T-cell (primary cell): ENCODE data around the gene SLC38A2. TPM values are rescaled to one million over a fixed set of nuclear protein-coding genes. Genes with fewer than 3 reads are reported as not detected.
A peak's percentile ranks its signal among the peaks of the same experiment; 100 is the strongest.

ENCODE experiments used
- ATAC-seq, 4 experiments: fragments of 200-7000 bp in 3 of 4; fragments of 150-1000 bp in 1 of 4; cut with Tn5 transposase; replicated peaks in 1 of 4; 1 replicate in 3 of 4; 2 replicates in 1 of 4; pipeline ENCODE4 v1.10.0; 2021; ENCODE audit warnings: moderate library complexity in 3 of 4, mild to moderate bottlenecking in 2 of 4, moderate number of reproducible peaks in 1 of 4
- CTCF ChIA-PET, 2 donors: fragments of 300-600 bp; sonication (Branson Sonifier 250); formaldehyde crosslinking; loops; one replicate each; lab custom pipeline; 2022; ENCODE audit warnings: antibody characterized with exemption in 2 of 2; lab: Charles Lee
- POLR2A ChIA-PET, 2 donors: fragments of 300-600 bp; sonication (Branson Sonifier 250); formaldehyde crosslinking; loops; one replicate each; lab custom pipeline; 2022; ENCODE audit warnings: antibody characterized with exemption in 2 of 2; lab: Charles Lee
- DNase-seq, 35 experiments: peaks; one replicate each; pipeline versions ENCODE4 v3.0.0 to v3.0.0-alpha.2; 2013 to 2023
- H3K27ac ChIP-seq: one replicate; pipeline ENCODE4 v1.5.1; 2013; ENCODE audit warnings: low read length
- H3K27me3 ChIP-seq, 2 experiments: replicated peaks in 1 of 2; 1 replicate in 1 of 2; 2 replicates in 1 of 2; pipeline versions ENCODE4 v1.6.1 to v1.7.0; 2013; ENCODE audit warnings: low read length in 1 of 2, mixed read lengths in 1 of 2; ENCODE audit not compliant: control insufficient read depth in 2 of 2, insufficient read depth in 2 of 2; ENCODE audit errors: extremely low read depth in 1 of 2
- H3K36me3 ChIP-seq, 2 donors: 1 replicate in 1 of 2; 2 replicates in 1 of 2; pipeline versions ENCODE4 v1.6.1 to v1.7.0; 2013; ENCODE audit warnings: low read length in 1 of 2; ENCODE audit not compliant: control insufficient read depth in 2 of 2, insufficient read depth in 1 of 2; ENCODE audit errors: extremely low read depth in 1 of 2
- H3K4me1 ChIP-seq, 2 experiments: 1 replicate in 1 of 2; 2 replicates in 1 of 2; pipeline versions ENCODE4 v1.6.1 to v1.7.0; 2013; ENCODE audit warnings: low read length in 2 of 2, mixed read lengths in 1 of 2; ENCODE audit not compliant: insufficient read depth in 2 of 2, control insufficient read depth in 1 of 2; ENCODE audit errors: extremely low read depth in 1 of 2
- H3K4me3 ChIP-seq, 2 donors: 1 replicate in 1 of 2; 2 replicates in 1 of 2; pipeline versions ENCODE4 v1.5.1 to v1.7.0; 2013; ENCODE audit warnings: mild to moderate bottlenecking in 2 of 2, low read length in 1 of 2, moderate library complexity in 1 of 2; ENCODE audit not compliant: control insufficient read depth in 1 of 2; ENCODE audit errors: extremely low read depth in 1 of 2
- H3K9me3 ChIP-seq: 2 replicates; pipeline ENCODE4 v1.7.0; 2013
- H3K27ac Mint-ChIP-seq, 2 donors: one replicate each; pipeline ENCODE4 v1.8.0; 2020 to 2021; ENCODE audit warnings: mild to moderate bottlenecking in 2 of 2, mixed read lengths in 2 of 2
- H3K27me3 Mint-ChIP-seq, 2 donors: one replicate each; pipeline ENCODE4 v1.8.0; 2021 to 2022; ENCODE audit warnings: mixed read lengths in 2 of 2
- H3K36me3 Mint-ChIP-seq: one replicate; pipeline ENCODE4 v1.8.0; 2021; ENCODE audit warnings: mixed read lengths
- H3K4me1 Mint-ChIP-seq, 3 donors: one replicate each; pipeline ENCODE4 v1.8.0; 2020 to 2022; ENCODE audit warnings: mixed read lengths in 3 of 3, mild to moderate bottlenecking in 1 of 3
- H3K4me3 Mint-ChIP-seq, 3 donors: one replicate each; pipeline ENCODE4 v1.8.0; 2020 to 2022; ENCODE audit warnings: mild to moderate bottlenecking in 3 of 3, mixed read lengths in 3 of 3, moderate library complexity in 3 of 3
- H3K9me3 Mint-ChIP-seq, 3 donors: one replicate each; pipeline ENCODE4 v1.8.0; 2020 to 2022; ENCODE audit warnings: mixed read lengths in 3 of 3
- WGBS: methylation state at CpG from one replicate; pipeline ENCODE4 v1.1.5; 2013; ENCODE audit warnings: missing lambda C conversion rate; ENCODE audit not compliant: insufficient coverage; 5-methylcytosine and 5-hydroxymethylcytosine counted together
- total RNA-seq, 35 experiments: library from RNA in 6 of 35; stranded (reverse) in 6 of 35; fragments of 120-200 nt in 1 of 35; gene quantifications; one replicate each; pipeline versions ENCODE4 v1.2.1 to v1.2.4 and lab custom pipeline; 2013 to 2026

Gene SLC38A2
- 100 to 1,000 TPM; 165 to 265 (median 217) TPM for total RNA-seq
- 172 TPM for total RNA-seq (2013)
- 248 to 822 (median 458) reads per million in 29 experiments for total RNA-seq (lab: John Stamatoyannopoulos, UW)

DNA sequence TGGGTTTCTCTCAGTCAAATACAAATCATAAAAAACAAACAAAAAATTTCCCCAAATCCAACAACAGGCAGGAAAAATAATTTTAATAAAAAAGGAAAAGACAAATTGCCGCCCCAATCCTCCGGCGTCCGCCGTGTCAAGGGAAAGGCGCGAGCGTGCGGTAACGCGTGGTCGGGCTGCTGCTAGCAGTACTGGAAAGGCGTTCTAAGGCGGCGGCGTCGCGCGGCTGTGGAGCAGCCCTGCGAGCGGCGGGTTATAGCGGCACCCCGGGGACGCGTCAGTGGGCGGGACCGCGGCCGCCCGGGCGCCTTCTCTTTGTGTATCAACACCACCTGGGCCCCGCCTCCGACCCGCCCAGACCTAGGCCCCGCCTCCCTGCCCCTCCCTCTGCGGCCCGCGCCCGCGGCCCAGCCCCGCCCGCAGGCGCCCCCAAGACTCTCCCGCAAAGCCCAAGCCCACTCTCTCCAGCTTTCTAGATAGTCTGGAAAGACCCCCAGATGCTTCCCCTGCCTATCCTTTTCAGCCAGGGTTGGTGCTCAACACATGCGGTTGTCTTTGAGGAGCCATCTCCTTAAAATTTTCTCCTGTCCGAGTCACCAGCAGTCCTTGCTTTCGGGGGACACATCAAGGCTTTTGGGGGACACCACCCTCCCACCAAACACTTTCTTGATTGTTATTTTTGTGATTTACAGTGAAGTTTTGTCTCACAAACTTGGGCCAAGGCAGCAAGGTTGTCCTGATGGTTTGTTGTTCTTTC is at the start of gene SLC38A2:
Gene SLC38A2, minus strand, starts transcription at position 230 of the 757 bp plus-strand sequence. CDS start 1,480 bp downstream, outside the sequence.
- WGBS = 0% methylated on average over 45 of the region's 48 CpGs
- CTCF ChIA-PET = interaction anchor here in 1 of 2 donors (1.3 kb wide), 1 partner anchor 11 kb away, joined by 3 read pairs; no protein-coding TSS in a partner anchor
- H3K27me3 Mint-ChIP-seq = no peaks in the 10 kb centered on the region
- POLR2A ChIA-PET = interaction anchor here (0.5 to 0.7 kb wide), 3 partner anchors 11 to 102 kb away, joined by 5 to 8 read pairs (median 6); no protein-coding TSS in a partner anchor
- H3K27ac Mint-ChIP-seq = peak within 1 kb of the TSS; percentile 97 to 99
- Histone ChIP-seq H3K36me3 (peaks cover under 1 to 28% of the 10 kb centered on the region in 2 donors), H3K9me3 (no peaks in the 10 kb centered on the region), H3K27ac (peak within 1 kb of the TSS; percentile 83), H3K4me1 (peaks cover 23 to 36% of the 10 kb centered on the region in 2 experiments), H3K4me3 (peak within 1 kb of the TSS; percentile 93 to 98), H3K27me3 (no peaks in the 10 kb centered on the region)
- H3K4me3 Mint-ChIP-seq = peak within 1 kb of the TSS; percentile 98 to 99 (median 98)
- H3K36me3 Mint-ChIP-seq = peaks cover 32% of the 10 kb centered on the region
- H3K9me3 Mint-ChIP-seq = no peaks in the 10 kb centered on the region
- DNase-seq (peak; percentile 94 to 98 (median 96)), ATAC-seq (peak; percentile 83 to 90 (median 83))
- peaks cover 47 to 63% (median 52%) of the 10 kb centered on the region in 3 donors for H3K4me1 Mint-ChIP-seq

DNA sequence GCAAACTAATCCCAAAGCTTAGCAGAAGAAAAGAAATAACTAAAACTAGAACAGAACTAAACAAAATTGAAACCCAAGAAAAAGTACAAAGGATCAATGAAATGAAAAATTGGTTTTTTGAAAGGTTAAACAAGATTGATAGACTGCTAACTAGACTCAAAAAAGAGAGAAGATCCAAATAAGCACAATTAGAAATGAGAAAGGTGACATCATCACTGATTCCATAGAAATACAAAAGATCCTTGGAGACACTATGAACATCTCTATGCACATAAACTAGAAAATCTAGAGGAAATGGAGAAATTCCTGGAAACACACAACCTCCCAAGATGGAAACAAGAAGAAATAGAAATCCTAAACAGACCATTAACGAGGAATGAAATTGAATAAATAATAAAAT is 47.1 kb upstream of the SLC38A2 start:
- Histone ChIP-seq H3K9me3 (no peaks in the 10 kb centered on the region), H3K27me3 (no peaks in the 10 kb centered on the region), H3K4me3 (no peak overlapping the region), H3K4me1 (no peaks in the 10 kb centered on the region), H3K27ac (no peak overlapping the region), H3K36me3 (no peaks in the 10 kb centered on the region)
- DNase-seq (no peak), ATAC-seq (no peak)
- H3K4me3 Mint-ChIP-seq = no peak overlapping the region
- H3K27ac Mint-ChIP-seq = no peak overlapping the region
- no peaks in the 10 kb centered on the region for H3K4me1 Mint-ChIP-seq
- ChIA-PET CTCF (no interaction called here), POLR2A (no interaction called here)
- peaks cover 22% of the 10 kb centered on the region for H3K36me3 Mint-ChIP-seq
- H3K9me3 Mint-ChIP-seq = peaks cover 4 to 14% (median 5%) of the 10 kb centered on the region in 3 donors
- no CpG with 5 or more reads among the region's 1 CpG for WGBS
- H3K27me3 Mint-ChIP-seq = no peaks in the 10 kb centered on the region

DNA sequence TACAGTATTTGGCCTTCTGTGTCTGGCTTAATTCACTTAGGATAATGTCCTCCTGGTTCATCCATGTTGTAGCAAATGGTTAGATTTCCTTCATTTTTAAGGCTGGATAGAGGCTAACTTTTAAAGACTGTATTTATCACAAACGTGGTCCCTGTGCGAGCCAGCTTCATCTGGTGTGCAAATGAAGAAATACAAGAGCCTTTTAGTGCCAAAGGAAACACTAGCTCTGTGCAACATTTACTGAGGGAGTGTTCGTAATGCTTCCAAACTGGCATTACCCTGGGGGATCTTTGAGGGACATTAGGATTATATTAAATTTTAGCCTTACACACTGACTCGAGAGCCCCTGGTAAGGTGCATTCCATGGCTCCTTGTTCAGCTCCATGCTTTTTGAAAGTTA is 43.0 kb upstream of the SLC38A2 start:
- ChIA-PET CTCF (no interaction called here), POLR2A (no interaction called here)

DNA sequence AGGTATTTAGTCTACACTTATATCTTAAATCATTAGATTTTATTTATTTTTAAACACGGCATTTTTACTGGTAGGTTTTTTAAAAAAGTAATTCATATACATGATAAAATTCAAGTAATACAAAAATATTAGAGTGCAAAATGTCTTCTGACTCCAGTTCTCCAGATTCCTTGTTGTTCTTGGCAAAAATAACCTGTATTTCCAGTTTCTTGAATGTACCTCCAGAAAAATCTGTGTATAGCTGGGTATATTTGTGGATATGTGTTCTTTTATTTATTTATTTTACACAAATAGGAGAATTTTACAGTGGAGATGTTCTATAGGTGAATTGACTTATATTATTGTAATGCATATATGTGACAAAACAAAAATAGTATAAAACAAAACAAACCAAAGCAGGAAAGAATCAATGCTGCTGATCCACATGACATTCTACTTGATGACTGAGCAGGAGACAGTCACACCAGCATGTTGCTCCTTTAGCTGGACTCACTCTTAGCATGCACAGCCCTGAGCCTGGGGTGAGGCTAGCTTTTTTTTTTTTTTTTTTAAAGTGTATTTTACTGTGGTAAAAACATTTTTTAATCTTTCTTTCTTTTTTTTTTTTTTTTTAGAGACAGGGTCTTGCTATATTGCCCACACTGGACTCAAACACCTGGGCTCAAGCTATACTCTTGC is 42.2 kb upstream of the SLC38A2 start:
- H3K4me1 ChIP-seq = no peaks in the 10 kb centered on the region
- no peaks in the 10 kb centered on the region for H3K27me3 ChIP-seq
- H3K4me1 Mint-ChIP-seq = no peaks in the 10 kb centered on the region
- H3K27ac ChIP-seq = no peak overlapping the region
- no CpG with 5 or more reads among the region's 1 CpG for WGBS
- H3K36me3 Mint-ChIP-seq = peaks cover 10% of the 10 kb centered on the region
- CTCF ChIA-PET = interaction anchor here (0.6 kb wide), 3 partner anchors 93 to 218 kb away, joined by 3 to 6 read pairs (median 3); no protein-coding TSS in a partner anchor
- no peak overlapping the region for H3K4me3 Mint-ChIP-seq
- DNase-seq = no peak
- H3K4me3 ChIP-seq = no peak overlapping the region
- H3K9me3 Mint-ChIP-seq = peaks cover 0 to 3% (median under 1%) of the 10 kb centered on the region in 3 donors
- H3K27me3 Mint-ChIP-seq = no peaks in the 10 kb centered on the region
- no peaks in the 10 kb centered on the region for H3K9me3 ChIP-seq
- ATAC-seq = no peak
- no peak overlapping the region for H3K27ac Mint-ChIP-seq
- POLR2A ChIA-PET = interaction anchor here in 1 of 2 donors (0.5 to 0.6 kb wide), 3 partner anchors 12 to 399 kb away, joined by 4 read pairs; no protein-coding TSS in a partner anchor
- H3K36me3 ChIP-seq = no peaks in the 10 kb centered on the region

More for the DNA sequence above, 43.0 kb upstream of the SLC38A2 start:
- Histone ChIP-seq H3K4me3 (no peak overlapping the region), H3K27me3 (no peaks in the 10 kb centered on the region), H3K4me1 (no peaks in the 10 kb centered on the region), H3K9me3 (no peaks in the 10 kb centered on the region), H3K27ac (no peak overlapping the region), H3K36me3 (no peaks in the 10 kb centered on the region)
- WGBS = 70% methylated on average over 2 of the region's 4 CpGs
- Mint-ChIP-seq H3K4me1 (no peaks in the 10 kb centered on the region), H3K27me3 (no peaks in the 10 kb centered on the region), H3K36me3 (peaks cover 10% of the 10 kb centered on the region), H3K27ac (no peak overlapping the region), H3K4me3 (no peak overlapping the region), H3K9me3 (peaks cover 0 to 9% (median 5%) of the 10 kb centered on the region in 3 donors)
- DNase-seq (no peak), ATAC-seq (no peak)

DNA sequence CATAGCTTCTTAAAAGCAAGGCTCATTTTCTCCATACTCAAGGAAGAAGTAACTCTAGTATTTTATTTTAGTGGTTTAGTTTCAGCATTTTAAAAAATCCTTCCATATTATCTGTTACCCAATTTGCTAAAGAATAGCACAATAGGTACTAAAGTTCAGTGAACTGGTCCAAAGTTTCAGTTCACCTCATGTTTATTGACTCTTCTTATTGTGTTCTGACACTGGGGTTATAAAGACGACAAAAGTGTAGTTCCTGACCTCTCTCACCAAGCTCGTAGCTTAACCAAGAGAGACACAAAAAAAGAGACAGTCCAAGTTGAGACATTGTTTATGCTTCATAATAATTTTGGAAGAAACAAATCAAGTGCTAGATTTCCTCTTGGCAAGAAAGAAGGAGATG is 40.8 kb upstream of the SLC38A2 start:
- ATAC-seq (no peak), DNase-seq (no peak)
- no peaks in the 10 kb centered on the region for H3K4me1 Mint-ChIP-seq
- Histone ChIP-seq H3K36me3 (no peaks in the 10 kb centered on the region), H3K4me1 (no peaks in the 10 kb centered on the region), H3K9me3 (no peaks in the 10 kb centered on the region), H3K27me3 (no peaks in the 10 kb centered on the region), H3K27ac (no peak overlapping the region), H3K4me3 (no peak overlapping the region)
- POLR2A ChIA-PET = interaction anchor here (0.6 to 0.7 kb wide), 2 partner anchors 22 to 715 kb away, joined by 3 to 7 read pairs; no protein-coding TSS in a partner anchor
- CTCF ChIA-PET = interaction anchor here in 1 of 2 donors (0.7 kb wide), 1 partner anchor 270 kb away, joined by 3 read pairs; no protein-coding TSS in a partner anchor
- peaks cover 10% of the 10 kb centered on the region for H3K36me3 Mint-ChIP-seq
- H3K4me3 Mint-ChIP-seq = no peak overlapping the region
- no peaks in the 10 kb centered on the region for H3K27me3 Mint-ChIP-seq
- no CpG with 5 or more reads among the region's 2 CpGs for WGBS
- no peak overlapping the region for H3K27ac Mint-ChIP-seq
- H3K9me3 Mint-ChIP-seq = no peaks in the 10 kb centered on the region

DNA sequence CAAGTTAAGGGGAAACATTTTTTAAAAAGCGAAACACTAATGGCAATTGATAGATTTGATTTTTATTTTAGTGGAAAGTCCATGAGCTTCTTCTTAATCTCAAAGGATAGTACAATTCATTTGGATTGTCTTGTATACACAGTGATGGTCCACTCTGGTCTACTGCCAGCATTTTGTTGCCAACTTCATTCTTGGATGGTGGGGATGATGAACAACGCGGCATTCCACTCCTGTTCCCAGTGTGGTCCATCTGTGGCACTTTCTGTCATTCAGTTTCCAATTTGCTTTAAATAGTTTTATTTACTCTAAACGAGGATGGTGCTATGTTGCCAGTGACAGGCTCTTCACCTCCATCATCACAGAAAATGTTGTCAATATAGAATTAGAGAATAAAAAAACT is 40.3 kb upstream of the SLC38A2 start:
- Mint-ChIP-seq H3K9me3 (no peaks in the 10 kb centered on the region), H3K4me1 (peaks cover 0 to under 1% (median under 1%) of the 10 kb centered on the region in 3 donors), H3K36me3 (peaks cover 9% of the 10 kb centered on the region), H3K27ac (no peak overlapping the region), H3K27me3 (no peaks in the 10 kb centered on the region), H3K4me3 (no peak overlapping the region)
- WGBS = no CpG with 5 or more reads among the region's 4 CpGs
- ATAC-seq = no peak
- H3K36me3 ChIP-seq = no peaks in the 10 kb centered on the region
- DNase-seq = no peak
- no peak overlapping the region for H3K27ac ChIP-seq
- ChIA-PET POLR2A (interaction anchor here (0.6 to 0.7 kb wide), 2 partner anchors 22 to 714 kb away, joined by 3 to 7 read pairs; no protein-coding TSS in a partner anchor), CTCF (no interaction called here)
- H3K9me3 ChIP-seq = no peaks in the 10 kb centered on the region
- no peak overlapping the region for H3K4me3 ChIP-seq
- H3K4me1 ChIP-seq = no peaks in the 10 kb centered on the region
- H3K27me3 ChIP-seq = no peaks in the 10 kb centered on the region
